Mesodermal cell (in vitro differentiated cells): ENCODE results near the gene ELAVL2.
A peak's percentile ranks its signal among the peaks of the same experiment; 100 is the strongest.

Experiments
- H3K27ac ChIP-seq: 2 replicates; pipeline ENCODE4 v1.7.0; 2013; ENCODE audit warnings: mild to moderate bottlenecking, low read depth, low read length, moderate library complexity; ENCODE audit not compliant: severe bottlenecking
- H3K36me3 ChIP-seq: 2 replicates; pipeline ENCODE4 v1.7.1; 2013; ENCODE audit warnings: mild to moderate bottlenecking, low read length, moderate library complexity; ENCODE audit not compliant: control insufficient read depth, insufficient read depth
- H3K4me1 ChIP-seq: one replicate; pipeline ENCODE4 v1.7.1; 2013; ENCODE audit warnings: mild to moderate bottlenecking, low read length; ENCODE audit not compliant: insufficient read depth, control insufficient read depth, poor library complexity, severe bottlenecking
- H3K4me3 ChIP-seq: 2 replicates; pipeline ENCODE4 v1.7.0; 2013; ENCODE audit warnings: low read length, control low read depth, mild to moderate bottlenecking; ENCODE audit not compliant: insufficient read depth, poor library complexity, severe bottlenecking; ENCODE audit errors: extremely low read depth
- H3K9me3 ChIP-seq: 2 replicates; pipeline ENCODE4 v1.7.1; 2013; ENCODE audit warnings: mild to moderate bottlenecking, low read length, moderate library complexity; ENCODE audit not compliant: control insufficient read depth
- WGBS, 2 experiments: methylation state at CpG; one replicate each; pipeline ENCODE4 v1.1.5; 2013; ENCODE audit warnings: missing lambda C conversion rate in 2 of 2; ENCODE audit not compliant: insufficient coverage in 2 of 2; 5-methylcytosine and 5-hydroxymethylcytosine counted together

Gene ELAVL2

DNA sequence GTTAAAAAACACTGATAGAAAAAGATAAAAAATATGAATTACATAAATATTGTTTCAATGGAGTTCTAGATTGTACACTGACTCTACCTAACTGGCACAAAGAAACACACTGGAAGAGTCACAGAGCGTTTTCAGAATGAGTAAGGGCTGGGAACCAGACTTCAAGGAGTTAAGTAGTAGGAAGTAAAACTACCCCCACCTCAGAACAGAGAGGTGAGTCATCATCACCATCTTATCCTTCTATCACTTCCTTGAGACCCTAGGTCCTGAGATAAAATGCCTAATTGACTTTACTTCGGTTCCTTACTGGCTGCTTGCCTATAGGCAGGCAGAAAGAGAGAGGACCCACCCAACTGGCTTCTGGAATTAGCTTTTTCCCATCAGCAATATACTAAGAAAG lies 79.7 kb downstream of the ELAVL2 start:
- peaks cover 23% of the 10 kb centered on the region for H3K4me1 ChIP-seq
- H3K36me3 ChIP-seq, result no peaks in the 10 kb centered on the region
- no CpG with 5 or more reads among the region's 2 CpGs for WGBS, 2 experiments
- H3K27ac ChIP-seq, result peak overlapping the region; percentile 25
- H3K9me3 ChIP-seq, result no peaks in the 10 kb centered on the region
- no peak overlapping the region for H3K4me3 ChIP-seq

DNA sequence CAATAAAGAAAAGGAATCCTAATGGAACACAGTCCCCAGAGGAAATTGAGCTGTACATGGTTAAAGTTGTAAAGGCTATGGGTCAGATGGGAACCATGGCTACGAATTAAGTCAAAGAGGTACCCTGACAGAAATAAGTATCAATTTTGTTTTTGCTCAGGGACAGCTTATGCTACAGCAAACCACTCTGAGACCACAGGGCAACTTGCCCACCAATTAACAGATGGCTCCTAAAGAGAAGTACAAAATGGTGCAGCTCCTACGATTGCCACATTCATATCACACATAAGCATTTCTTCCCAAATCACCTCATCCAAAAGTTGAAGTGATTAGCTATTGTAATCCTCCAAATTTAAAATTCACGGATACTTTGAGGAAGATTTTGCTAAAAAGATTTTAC lies 83.0 kb downstream of the ELAVL2 start:
- H3K4me1 ChIP-seq, result peaks cover 24% of the 10 kb centered on the region
- no peaks in the 10 kb centered on the region for H3K36me3 ChIP-seq
- no peak overlapping the region for H3K27ac ChIP-seq
- H3K9me3 ChIP-seq, result no peaks in the 10 kb centered on the region
- 71 to 83% methylated on average over 1 to 2 of the region's 3 CpGs for WGBS, 2 experiments
- H3K4me3 ChIP-seq, result no peak overlapping the region

DNA sequence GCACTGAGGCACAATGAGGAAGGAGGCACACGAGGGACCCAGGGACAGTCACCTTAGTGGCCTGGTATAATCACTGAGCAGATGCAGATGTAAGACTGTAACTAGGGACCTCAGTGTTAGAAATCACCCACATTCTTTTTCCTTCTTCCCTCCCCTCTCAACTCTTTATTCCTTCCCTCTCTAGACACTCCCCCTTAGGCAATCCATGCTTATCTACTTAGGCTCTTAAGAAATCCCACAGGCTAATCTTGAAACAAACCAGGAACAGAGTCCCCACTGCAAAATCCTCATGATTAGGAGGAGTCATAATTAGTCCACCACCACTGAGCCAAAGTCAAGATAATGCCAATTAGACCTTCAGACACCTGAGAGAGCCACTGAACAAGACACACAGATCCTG lies 84.7 kb downstream of the ELAVL2 start:
- H3K4me1 ChIP-seq, result peaks cover 11% of the 10 kb centered on the region
- no peak overlapping the region for H3K4me3 ChIP-seq
- 33 to 57% methylated on average over 1 of the region's 1 CpG for WGBS, 2 experiments
- H3K27ac ChIP-seq, result no peak overlapping the region
- H3K36me3 ChIP-seq, result no peaks in the 10 kb centered on the region
- no peaks in the 10 kb centered on the region for H3K9me3 ChIP-seq

DNA sequence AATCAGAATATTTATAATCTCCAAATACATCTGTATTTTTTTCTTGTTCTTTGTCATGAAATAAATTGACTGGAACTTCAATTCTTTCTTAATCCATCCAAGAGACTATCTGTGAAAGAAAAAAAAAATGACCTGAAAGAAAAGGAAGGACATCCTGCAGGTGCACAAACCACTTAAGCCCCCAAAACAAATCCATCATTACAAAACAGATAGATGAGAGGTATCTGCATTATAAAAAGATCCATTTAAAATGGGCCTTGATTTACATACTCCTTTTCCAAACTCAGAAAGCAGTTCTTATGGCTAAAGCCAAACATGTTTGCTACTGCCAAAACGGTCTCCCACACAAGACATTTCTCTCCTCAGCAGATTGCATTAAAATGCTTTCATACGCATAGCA lies 85.5 kb downstream of the ELAVL2 start:
- no CpG with 5 or more reads among the region's 2 CpGs for WGBS, 2 experiments
- no peaks in the 10 kb centered on the region for H3K9me3 ChIP-seq
- H3K27ac ChIP-seq, result no peak overlapping the region

DNA sequence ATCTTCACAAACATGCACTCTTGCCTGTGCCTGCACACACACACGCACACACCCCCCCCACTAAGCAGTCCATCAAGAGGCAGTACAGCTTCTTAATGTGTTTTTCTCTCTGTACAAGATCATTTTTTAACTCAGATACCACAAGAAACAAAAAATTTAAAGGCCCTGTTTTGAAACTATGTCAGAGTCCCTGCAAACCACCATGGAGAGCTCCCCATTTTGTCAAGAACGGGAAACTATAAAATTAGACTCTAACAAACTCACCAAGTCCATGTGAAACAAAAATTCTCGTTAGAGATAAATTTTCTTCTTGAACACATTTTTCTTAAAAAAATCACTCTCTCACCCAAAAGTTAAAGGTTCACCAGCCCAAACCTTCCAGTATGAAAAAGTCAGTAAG lies 86.3 kb downstream of the ELAVL2 start:
- WGBS, 2 experiments, result 72 to 89% methylated on average over 2 to 3 of the region's 3 CpGs
- Histone ChIP-seq H3K9me3 (no peaks in the 10 kb centered on the region), H3K4me3 (no peak overlapping the region), H3K36me3 (no peaks in the 10 kb centered on the region), H3K4me1 (peaks cover 4% of the 10 kb centered on the region), H3K27ac (no peak overlapping the region)

More for the DNA sequence above, 85.5 kb downstream of the ELAVL2 start:
- Histone ChIP-seq H3K4me3 (no peak overlapping the region), H3K4me1 (peaks cover 4% of the 10 kb centered on the region), H3K36me3 (no peaks in the 10 kb centered on the region)

DNA sequence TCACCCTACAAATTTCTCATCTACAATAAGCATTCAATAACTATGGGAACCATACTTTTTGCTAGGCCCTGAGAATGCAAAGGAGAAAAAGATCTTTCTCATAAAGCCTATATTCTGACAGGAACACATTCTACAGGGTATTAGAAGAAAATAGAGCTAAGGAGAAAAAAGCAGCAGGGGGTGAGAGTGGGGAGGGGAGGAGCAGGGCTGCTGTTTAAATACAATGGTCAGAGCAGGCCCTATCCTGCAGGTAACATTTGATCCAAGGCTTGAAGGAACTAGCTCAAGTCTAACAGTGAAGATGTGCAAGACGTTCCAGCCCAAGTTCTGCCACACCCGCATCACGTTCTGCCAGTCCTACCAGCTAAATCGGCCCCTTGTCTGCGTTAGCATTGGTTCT lies 89.7 kb downstream of the ELAVL2 start:
- peaks cover 1% of the 10 kb centered on the region for H3K4me1 ChIP-seq
- H3K27ac ChIP-seq, result no peak overlapping the region
- no peaks in the 10 kb centered on the region for H3K9me3 ChIP-seq
- no peak overlapping the region for H3K4me3 ChIP-seq
- no peaks in the 10 kb centered on the region for H3K36me3 ChIP-seq
- WGBS, 2 experiments, result 82 to 85% methylated on average over 4 to 5 of the region's 5 CpGs

DNA sequence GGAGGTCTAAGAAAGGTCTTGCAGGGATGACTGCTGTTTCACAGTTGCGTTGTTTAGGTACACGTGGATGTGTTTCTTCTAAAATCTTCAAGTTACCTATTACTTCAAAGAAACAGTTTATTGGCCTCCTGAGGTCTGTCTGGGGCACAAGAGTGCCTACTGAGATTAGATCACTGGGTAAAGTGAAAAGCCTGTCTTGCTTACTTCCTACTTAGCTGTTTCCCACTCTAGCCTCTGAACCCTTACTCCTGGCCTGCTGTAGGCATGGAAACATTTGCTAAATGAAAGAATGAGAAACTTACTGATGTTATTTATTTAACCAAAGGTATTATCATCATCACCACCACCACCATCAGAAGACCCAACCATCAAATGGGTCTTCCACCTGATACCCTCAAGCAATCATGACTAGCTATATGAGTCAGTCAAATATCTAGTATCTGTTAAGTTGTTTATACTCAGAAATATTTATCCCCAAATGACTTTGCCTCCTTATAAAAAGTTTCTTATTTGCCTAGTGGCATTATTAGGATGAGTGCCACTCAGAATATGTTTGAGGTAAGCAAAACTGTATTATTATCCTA lies 92.5 kb downstream of the ELAVL2 start:
- WGBS, 2 experiments, result no CpG with 5 or more reads among the region's 2 CpGs
- H3K9me3 ChIP-seq, result no peaks in the 10 kb centered on the region
- H3K4me3 ChIP-seq, result no peak overlapping the region
- no peak overlapping the region for H3K27ac ChIP-seq
- no peaks in the 10 kb centered on the region for H3K4me1 ChIP-seq
- H3K36me3 ChIP-seq, result no peaks in the 10 kb centered on the region

DNA sequence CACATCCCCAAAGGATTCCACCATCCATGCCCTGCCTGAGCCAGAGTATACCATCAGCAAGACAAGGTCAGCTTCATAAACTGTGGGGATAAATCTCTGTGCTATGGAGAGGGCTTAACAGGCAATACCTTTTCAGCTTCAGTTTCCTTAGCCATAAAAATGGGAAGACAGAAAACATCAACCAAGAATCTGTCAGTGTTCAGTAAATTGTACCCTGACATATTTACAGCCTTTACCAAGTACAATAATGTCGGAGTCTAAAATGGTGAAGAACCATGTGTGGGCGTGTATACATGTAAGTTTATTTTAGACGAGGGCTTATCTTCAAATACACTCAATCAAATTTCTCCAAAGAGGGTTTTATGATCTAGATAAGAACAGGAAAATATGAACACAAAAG lies 94.7 kb downstream of the ELAVL2 start:
- no peak overlapping the region for H3K27ac ChIP-seq
- H3K9me3 ChIP-seq, result no peaks in the 10 kb centered on the region
- no CpG with 5 or more reads among the region's 3 CpGs for WGBS, 2 experiments
- H3K36me3 ChIP-seq, result no peaks in the 10 kb centered on the region
- H3K4me1 ChIP-seq, result no peaks in the 10 kb centered on the region
- no peak overlapping the region for H3K4me3 ChIP-seq

DNA sequence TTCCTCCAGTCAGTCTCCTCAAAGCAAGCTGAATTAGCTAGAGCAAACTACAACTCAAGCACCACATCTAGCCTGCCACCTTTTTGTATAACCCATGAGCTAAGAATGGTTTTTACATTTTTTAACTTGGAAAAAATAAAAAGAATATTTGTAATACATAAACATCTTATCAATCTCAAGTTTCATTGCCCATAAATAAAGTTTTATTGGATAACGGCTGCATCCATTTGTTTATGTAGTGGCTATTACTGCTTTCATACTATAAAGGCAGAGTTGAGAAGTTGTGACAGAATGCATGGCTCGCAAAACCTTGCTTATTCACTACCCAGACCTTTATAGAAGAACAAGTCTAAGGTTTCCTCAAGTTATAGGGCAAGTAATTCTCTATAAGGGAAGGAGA lies 95.7 kb downstream of the ELAVL2 start:
- Histone ChIP-seq H3K4me3 (no peak overlapping the region), H3K27ac (no peak overlapping the region), H3K9me3 (no peaks in the 10 kb centered on the region), H3K36me3 (no peaks in the 10 kb centered on the region), H3K4me1 (no peaks in the 10 kb centered on the region)
- WGBS, 2 experiments, result no CpG with 5 or more reads among the region's 2 CpGs

DNA sequence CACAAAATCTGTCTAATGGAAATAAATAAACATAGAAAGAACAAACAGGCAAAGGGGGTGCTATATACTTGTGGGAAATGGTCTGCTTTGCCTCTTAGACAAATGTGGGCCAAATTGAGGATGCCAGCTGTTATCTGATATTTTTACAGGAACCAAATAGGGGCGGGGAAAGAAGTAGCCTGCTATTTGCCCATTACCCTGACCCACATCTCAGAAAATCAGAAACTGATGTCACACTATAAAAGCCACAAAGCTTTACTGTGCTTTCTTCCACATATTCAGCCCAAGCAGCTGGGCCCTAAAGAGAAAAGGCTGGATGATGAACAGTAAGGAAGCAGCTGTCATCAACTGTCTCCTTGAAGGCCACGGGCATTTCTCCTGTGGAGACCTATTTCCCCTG lies 97.3 kb downstream of the ELAVL2 start:
- Histone ChIP-seq H3K27ac (no peak overlapping the region), H3K9me3 (no peaks in the 10 kb centered on the region), H3K36me3 (no peaks in the 10 kb centered on the region), H3K4me1 (no peaks in the 10 kb centered on the region), H3K4me3 (no peak overlapping the region)
- 83% methylated on average over 1 of the region's 2 CpGs; no CpG with 5 or more reads in 1 of the 2 experiments for WGBS, 2 experiments

DNA sequence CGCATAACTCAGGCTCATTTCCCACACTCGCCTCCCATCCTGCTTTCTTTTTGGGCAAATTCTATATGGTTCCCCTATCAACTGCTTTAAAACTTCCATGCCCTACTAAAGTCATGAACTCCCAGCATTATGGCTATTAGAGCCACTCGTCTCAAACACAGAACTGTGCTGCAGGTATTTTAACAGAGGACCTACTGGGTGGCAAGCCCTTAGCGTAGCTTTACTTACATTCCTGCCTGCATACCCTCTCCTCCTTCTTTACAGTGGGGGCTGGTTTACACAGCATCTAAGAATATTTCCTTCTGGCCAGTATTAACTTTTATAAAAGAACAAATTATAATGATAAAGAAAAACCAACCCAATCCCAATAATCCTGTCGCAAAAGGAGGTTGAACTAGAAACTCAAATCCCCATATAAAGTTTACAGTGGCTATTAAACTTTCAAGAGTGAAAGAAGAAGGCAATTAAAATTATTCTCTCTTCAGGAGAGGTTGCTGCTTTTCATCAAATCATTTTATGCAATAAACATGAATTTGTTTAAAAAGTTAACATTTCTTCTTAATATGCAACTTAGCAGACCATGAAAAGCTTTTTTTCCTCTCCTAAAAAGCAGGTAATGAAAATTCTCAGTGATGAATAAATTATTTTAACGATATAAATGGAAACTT lies 100.6 kb downstream of the ELAVL2 start:
- 87 to 89% methylated on average over 4 to 5 of the region's 6 CpGs for WGBS, 2 experiments
- H3K4me1 ChIP-seq, result no peaks in the 10 kb centered on the region
- no peaks in the 10 kb centered on the region for H3K36me3 ChIP-seq

More for the DNA sequence above, 100.6 kb downstream of the ELAVL2 start:
- Histone ChIP-seq H3K4me3 (no peak overlapping the region), H3K9me3 (no peaks in the 10 kb centered on the region), H3K27ac (no peak overlapping the region)
